HG02943 (cell line): ENCODE data around the gene USP40.

Experiments
- ATAC-seq: cut with Tn5 transposase; IDR thresholded peaks from one replicate; pipeline ENCODE4 v1.9.1; 2021; ENCODE audit warnings: mild to moderate bottlenecking, low read depth, moderate library complexity; ENCODE audit not compliant: unreplicated experiment

Gene USP40

GRCh38 chr2:233476651-233477547 lies 89.7 kb downstream of the USP40 start:
- ATAC-seq = no peak

- no peak for ATAC-seq
These were observed 90.5 kb downstream of the USP40 start for GRCh38 chr2:233476063-233476410.

- ATAC-seq = no peak
These were observed 92.0 kb downstream of the USP40 start for GRCh38 chr2:233474308-233475160.

GRCh38 chr2:233473878-233474277 lies 92.7 kb downstream of the USP40 start:
- no peak for ATAC-seq

GRCh38 chr2:233473386-233473791 lies 93.2 kb downstream of the USP40 start:
- no peak for ATAC-seq

- no peak for ATAC-seq
These were observed 95.1 kb downstream of the USP40 start for GRCh38 chr2:233471291-233472035.

- ATAC-seq = no peak
These were observed 95.7 kb downstream of the USP40 start for GRCh38 chr2:233470839-233471238.

DNA sequence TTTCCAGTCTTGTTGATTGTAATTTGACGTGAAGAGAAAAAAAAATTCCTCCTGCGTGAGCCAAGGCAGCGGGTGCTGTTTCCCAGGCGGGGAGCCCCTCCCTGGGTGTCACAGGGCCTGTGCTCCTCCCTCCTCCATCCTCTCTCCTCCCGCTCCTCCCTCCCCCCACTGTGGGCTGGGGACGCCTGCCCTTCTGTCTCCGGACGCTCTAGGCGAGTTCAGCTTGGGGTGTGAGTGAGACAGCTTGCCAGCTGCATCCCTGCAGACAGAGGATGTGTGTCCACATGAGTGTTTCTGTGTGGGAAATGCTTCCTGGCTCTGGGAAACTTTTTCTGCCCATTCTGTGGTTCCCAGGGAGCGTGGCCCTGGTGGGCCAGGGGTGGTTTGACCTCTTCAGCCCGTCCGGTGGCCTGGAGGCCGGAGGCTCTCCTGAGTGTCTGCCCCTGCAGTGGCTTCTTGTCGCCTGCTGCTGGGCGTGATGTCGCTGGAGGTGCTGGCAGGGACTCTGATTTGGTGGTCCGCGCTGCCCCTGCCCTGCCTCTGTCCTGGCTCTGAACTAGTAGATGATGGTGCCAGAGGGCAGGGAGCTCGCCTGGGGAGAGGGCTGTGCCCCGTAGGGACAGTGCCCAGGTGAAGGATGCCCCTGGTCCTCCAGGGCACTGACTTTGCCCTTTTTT lies 96.4 kb downstream of the USP40 start:
- no peak for ATAC-seq

DNA sequence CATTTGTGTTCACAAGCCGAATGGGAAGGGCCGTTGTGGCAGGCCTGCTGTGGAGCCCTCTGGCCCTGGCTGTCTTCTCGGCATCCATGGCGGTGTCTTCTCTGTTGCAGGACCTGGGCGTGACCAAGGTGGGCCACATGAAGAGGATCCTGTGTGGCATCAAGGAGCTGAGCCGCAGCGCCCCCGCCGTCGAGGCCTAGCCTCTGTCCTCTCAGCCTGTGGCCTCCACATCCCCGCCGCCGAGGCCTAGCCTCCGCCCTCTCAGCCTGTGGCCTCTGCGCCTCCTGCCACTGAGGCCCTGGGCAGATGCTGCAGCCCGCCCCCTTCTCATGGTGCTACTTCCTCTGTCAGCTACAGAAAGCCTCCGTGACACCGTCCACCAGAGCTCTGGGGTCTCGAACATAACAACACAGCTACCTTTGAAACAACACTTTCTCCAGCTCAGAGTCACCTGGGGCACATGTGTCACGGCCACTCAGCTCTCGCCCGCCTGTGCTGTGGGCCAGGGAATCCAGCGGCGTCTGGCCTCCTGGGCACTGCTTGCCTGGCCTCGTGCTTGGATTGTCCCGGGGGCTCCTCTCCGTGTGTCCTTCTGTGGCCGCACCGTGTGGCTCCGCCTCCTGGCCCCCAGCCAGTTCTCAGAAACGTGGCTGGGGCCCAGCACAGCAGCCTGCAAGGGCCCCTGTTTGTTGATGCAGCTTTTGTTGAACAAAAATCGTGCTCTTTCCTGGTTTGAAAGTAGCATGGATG lies 97.1 kb downstream of the USP40 start:
- no peak for ATAC-seq

GRCh38 chr2:233468741-233469110 lies 97.9 kb downstream of the USP40 start:
- no peak for ATAC-seq

- ATAC-seq = no peak
These were observed 98.4 kb downstream of the USP40 start for GRCh38 chr2:233468047-233468740.

DNA sequence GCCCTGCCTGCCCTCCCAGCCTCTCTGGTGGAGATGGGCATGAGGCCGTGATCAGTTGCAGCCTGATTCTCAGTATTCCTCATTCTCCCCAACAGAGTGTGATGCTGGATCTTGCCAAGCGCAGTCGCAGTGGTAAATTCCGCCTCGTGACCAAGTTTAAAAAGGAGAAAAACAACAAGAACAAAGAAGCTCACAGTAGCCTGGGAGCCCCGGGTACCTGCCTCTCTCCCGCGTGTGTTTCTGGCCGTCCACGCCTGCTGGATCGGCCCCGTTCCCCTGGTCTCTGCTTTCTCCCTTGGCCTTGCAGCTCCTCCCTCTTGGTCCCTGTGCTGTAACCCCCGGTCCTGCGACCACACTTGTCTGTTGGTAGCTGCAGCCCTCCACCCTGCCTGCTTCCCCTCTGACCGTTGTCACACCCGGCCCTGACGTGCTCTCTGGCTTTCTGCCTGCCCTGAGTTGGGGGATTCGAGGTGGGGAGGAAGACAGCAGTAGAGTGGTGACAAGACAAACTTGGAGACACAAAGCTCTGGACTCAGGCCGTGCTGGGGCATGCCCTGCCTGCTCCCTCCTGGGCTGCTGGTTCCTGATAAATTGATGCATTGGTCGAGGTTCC lies 99.5 kb downstream of the USP40 start:
- no peak for ATAC-seq

GRCh38 chr2:233464531-233465240 lies 101.9 kb downstream of the USP40 start:
- no peak for ATAC-seq

- ATAC-seq = no peak
These were observed 102.5 kb downstream of the USP40 start for GRCh38 chr2:233464056-233464455.

DNA sequence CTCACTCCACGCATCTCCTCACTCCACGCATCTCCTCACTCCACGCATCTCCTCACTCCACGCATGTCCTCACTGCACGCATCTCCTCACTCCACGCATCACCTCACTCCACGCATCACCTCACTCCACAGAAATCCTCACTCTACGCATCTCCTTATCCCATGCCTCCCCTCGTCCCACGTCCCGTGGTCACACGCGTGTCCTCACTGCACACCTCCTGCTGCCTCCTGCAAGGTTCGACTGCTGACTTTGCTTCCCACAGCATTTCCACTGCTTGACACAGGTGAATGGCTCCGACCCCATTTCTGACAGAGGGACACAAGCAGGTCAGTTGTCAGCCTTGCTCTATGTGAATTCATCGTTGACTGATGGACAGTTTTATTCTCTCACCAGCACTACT lies 103.0 kb downstream of the USP40 start:
- ATAC-seq = no peak

- no peak for ATAC-seq
These were observed 103.6 kb downstream of the USP40 start for GRCh38 chr2:233462826-233463470.

GRCh38 chr2:233462202-233462785 lies 104.3 kb downstream of the USP40 start:
- no peak for ATAC-seq
